GM12878 (cell line): Measurements from ENCODE around the gene FUT6. TPM values are rescaled to one million over a fixed set of nuclear protein-coding genes. Genes with fewer than 3 reads are reported as not detected.

ENCODE experiments used
- ATAC-seq: fragments of 200-7000 bp; cut with Tn5 transposase; 3 replicates; pipeline ENCODE4 v1.9.1; 2020; ENCODE audit warnings: mild to moderate bottlenecking, moderate library complexity
- BruUV-seq: library from RNA; stranded (reverse); fragments of 400-500 nt; replicated peaks from 2 replicates; lab custom pipeline; 2021; lab: Mats Ljungman, UMichigan
- CTCF ChIA-PET: fragments of 300-600 bp; sonication (Branson Sonifier 250); formaldehyde crosslinking; extraction: SDS; loops from one replicate; lab custom pipeline; 2021; ENCODE audit warnings: inconsistent platforms; lab: Yijun Ruan, JAX
- POLR2A ChIA-PET: fragments of 350-600 bp; formaldehyde crosslinking; extraction: SDS; loops from one replicate; lab custom pipeline; 2021; ENCODE audit warnings: inconsistent platforms; lab: Charles Lee
- RAD21 ChIA-PET: fragments of 300-600 bp; sonication (Branson Sonifier 250); formaldehyde crosslinking; loops from one replicate; lab custom pipeline; 2023; ENCODE audit warnings: antibody characterized with exemption; ENCODE audit not compliant: unreplicated experiment; lab: Charles Lee
- SMC1A ChIA-PET: fragments of 300-600 bp; sonication (Branson Sonifier 250); formaldehyde crosslinking; loops from one replicate; lab custom pipeline; 2023; ENCODE audit not compliant: unreplicated experiment, uncharacterized antibody; lab: Charles Lee
- DNase-seq: peaks from one replicate; pipeline ENCODE4 v3.0.0-alpha.2; 2011; ENCODE audit warnings: low read depth, low spot score
- FAIRE-seq: peaks from 3 replicates; lab custom pipeline; 2011; peaks lifted over from hg19 to GRCh38; lab: Jason Lieb, UNC
- H2AFZ ChIP-seq: 2 replicates; pipeline ENCODE4 v1.6.0; 2011; ENCODE audit warnings: low read depth, low read length, control low read depth; ENCODE audit not compliant: control insufficient read depth
- H3K27ac ChIP-seq: 2 replicates; pipeline ENCODE4 v1.5.1; 2011; ENCODE audit warnings: control low read depth; ENCODE audit not compliant: control insufficient read depth, insufficient read depth
- H3K27me3 ChIP-seq, 2 experiments: replicated peaks in 1 of 2; 2 replicates each; pipeline versions ENCODE4 v1.6.0 to v1.6.1; 2011; ENCODE audit warnings: low read length in 1 of 2; ENCODE audit not compliant: control insufficient read depth in 2 of 2, insufficient read depth in 2 of 2
- H3K36me3 ChIP-seq, 2 experiments: 2 replicates each; pipeline ENCODE4 v1.5.1; 2011; ENCODE audit warnings: low read length in 1 of 2; ENCODE audit not compliant: control insufficient read depth in 2 of 2, insufficient read depth in 2 of 2
- H3K4me1 ChIP-seq: 2 replicates; pipeline ENCODE4 v1.6.1; 2011; ENCODE audit warnings: mild to moderate bottlenecking, low read length, moderate library complexity, mixed read lengths; ENCODE audit not compliant: control insufficient read depth, insufficient read depth
- H3K4me2 ChIP-seq: 2 replicates; pipeline ENCODE4 v1.6.0; 2011; ENCODE audit warnings: control low read depth; ENCODE audit not compliant: control insufficient read depth, insufficient read depth
- H3K4me3 ChIP-seq: fragments of 200-600 bp; sonication (generic); 2 replicates; pipeline ENCODE4 v1.5.1; 2016
- H3K79me2 ChIP-seq: 2 replicates; pipeline ENCODE4 v1.6.0; 2011; ENCODE audit warnings: low read length; ENCODE audit not compliant: control insufficient read depth, insufficient read depth
- H3K9ac ChIP-seq: 2 replicates; pipeline ENCODE4 v1.8.0; 2011; ENCODE audit warnings: low read length, control low read depth, mixed read lengths; ENCODE audit not compliant: control insufficient read depth, insufficient read depth
- H3K9me3 ChIP-seq: replicated peaks from 3 replicates; pipeline ENCODE4 v1.5.1; 2011; ENCODE audit warnings: mild to moderate bottlenecking, low read length; ENCODE audit not compliant: control insufficient read depth, insufficient read depth
- H4K20me1 ChIP-seq: 2 replicates; pipeline ENCODE4 v1.6.0; 2011; ENCODE audit not compliant: control insufficient read depth, insufficient read depth
- BHLHE40 ChIP-seq, 2 experiments: fragments of 450-650 bp in 1 of 2; IDR thresholded peaks; 2 replicates each; pipeline ENCODE4 v1.6.1; 2011 to 2017; ENCODE audit warnings: low read depth in 2 of 2, borderline replicate concordance in 1 of 2, improper control_type of control experiment in 1 of 2, low read length in 1 of 2, mild to moderate bottlenecking in 1 of 2
- BRCA1 ChIP-seq: IDR thresholded peaks from 2 replicates; pipeline ENCODE4 v1.6.1; 2011; ENCODE audit warnings: low read depth, low read length, improper control_type of control experiment
- CBX5 ChIP-seq: sonication (generic); IDR thresholded peaks from 2 replicates; pipeline ENCODE4 v1.6.1; 2016; ENCODE audit warnings: low read depth, moderate library complexity, mild to moderate bottlenecking, inconsistent platforms
- CREB1 ChIP-seq: IDR thresholded peaks from 2 replicates; pipeline ENCODE4 v1.6.1; 2012; ENCODE audit warnings: low read depth, mild to moderate bottlenecking, inconsistent platforms
- EZH2 ChIP-seq: IDR thresholded peaks from 2 replicates; pipeline ENCODE4 v1.6.1; 2012; ENCODE audit warnings: low read depth, mild to moderate bottlenecking, control low read depth, inconsistent platforms, low read length, borderline replicate concordance; ENCODE audit not compliant: control insufficient read depth
- JUND ChIP-seq: IDR thresholded peaks from 2 replicates; pipeline ENCODE4 v1.6.1; 2012; ENCODE audit warnings: low read depth, mild to moderate bottlenecking, low read length, improper control_type of control experiment, moderate library complexity
- MEF2B ChIP-seq: fragments of 450-650 bp; IDR thresholded peaks from 2 replicates; pipeline ENCODE4 v1.6.1; 2018; ENCODE audit warnings: mild to moderate bottlenecking, moderate library complexity; ENCODE audit not compliant: partially characterized antibody, poor library complexity, severe bottlenecking
- POLR2AphosphoS5 ChIP-seq: IDR thresholded peaks from 2 replicates; pipeline ENCODE4 v1.6.1; 2011; ENCODE audit warnings: mild to moderate bottlenecking, low read length, inconsistent platforms
- SIX5 ChIP-seq: IDR thresholded peaks from 2 replicates; pipeline ENCODE4 v1.6.1; 2011; ENCODE audit warnings: mild to moderate bottlenecking, low read depth, low read length, moderate library complexity; ENCODE audit not compliant: severe bottlenecking
- SMC3 ChIP-seq: IDR thresholded peaks from 2 replicates; pipeline ENCODE4 v1.6.1; 2011; ENCODE audit warnings: low read length, improper control_type of control experiment, borderline replicate concordance
- SUPT20H ChIP-seq: IDR thresholded peaks from 2 replicates; pipeline ENCODE4 v1.6.1; 2011; ENCODE audit warnings: low read depth, mild to moderate bottlenecking, low read length, moderate library complexity, borderline replicate concordance; ENCODE audit not compliant: control insufficient read depth
- WGBS: methylation state at CpG from one replicate; pipeline ENCODE4 v1.1.6; 2016; ENCODE audit warnings: low lambda C conversion rate; ENCODE audit not compliant: insufficient replicate concordance, insufficient coverage; ENCODE audit errors: missing lambda C conversion rate; 5-methylcytosine and 5-hydroxymethylcytosine counted together
- in situ Hi-C: fragments of 300-500 bp; cut with MboI; formaldehyde crosslinking; loops from 9 replicates; pipeline ENCODE4 v1.14.3; 2018; ENCODE audit warnings: mixed read lengths
- intact Hi-C: fragments of 100-400 bp; cut with micrococcal nuclease; formaldehyde crosslinking; loops from one replicate; pipeline ENCODE4 v1.14.2; 2022; ENCODE audit not compliant: unreplicated experiment
- polyA plus RNA-seq, 11 experiments: library from polyadenylated mRNA; depleted of rRNA in 4 of 11; unstranded in 6 of 11; stranded (reverse) in 5 of 11; fragments of >200 nt; fragmentation: Nextera tagmentation in 4 of 11; fragmentation: Illumina TruSeq in 1 of 11; extraction: Ambion mirVana in 4 of 11; extraction: Trizol in 1 of 11; gene quantifications; 1 replicate in 1 of 11; 2 replicates in 10 of 11; pipeline versions ENCODE4 v1.2.1 to v1.2.3, GENCODE V29; 2011 to 2016; ENCODE audit warnings: inconsistent platforms in 2 of 11, missing spikeins in 2 of 11, low read depth in 1 of 11
- total RNA-seq, 4 experiments: library from RNA; depleted of rRNA in 3 of 4; stranded (reverse); fragments of >200 nt in 3 of 4; fragmentation: Illumina TruSeq in 1 of 4; extraction: Trizol in 1 of 4; gene quantifications; 2 replicates each; pipeline versions ENCODE4 v1.2.1 to v1.2.3, GENCODE V29; 2013 to 2021

Gene FUT6
- total and polyA plus RNA-seq, 10 of the 15 experiments (the other 5 are each of a cell fraction or from before 2014, with no cell fraction given), result not detected

- no peaks in the 10 kb centered on the region for H3K9me3 ChIP-seq
- ChIA-PET CTCF (no interaction called here), RAD21 (no interaction called here), POLR2A (no interaction called here), SMC1A (no interaction called here)
- intact Hi-C loops, result no loop called here
- H3K27ac ChIP-seq, result no peak overlapping the region
- no peaks in the 10 kb centered on the region for H4K20me1 ChIP-seq
- H3K4me2 ChIP-seq, result no peak overlapping the region
- H3K4me1 ChIP-seq, result no peaks in the 10 kb centered on the region
- DNase-seq (no peak), ATAC-seq (no peak), FAIRE-seq (no peak)
- H3K27me3 ChIP-seq, result no peaks in the 10 kb centered on the region
- H3K4me3 ChIP-seq, result no peak overlapping the region
- no peaks in the 10 kb centered on the region for H3K36me3 ChIP-seq
- no peak overlapping the region for H3K9ac ChIP-seq
- WGBS, result 24% methylated on average over 9 of the region's 9 CpGs
- in situ Hi-C loops, result no loop called here
- no peaks in the 10 kb centered on the region for H3K79me2 ChIP-seq
- BruUV-seq, result no TSS peak
- no peak overlapping the region for H2AFZ ChIP-seq
- TF ChIP-seq JUND (no peak), POLR2AphosphoS5 (no peak), BRCA1 (no peak), SUPT20H (no peak), CBX5 (no peak), BHLHE40 (IDR thresholded peaks at IDR 0.05; ENCODE audit: borderline replicate concordance in 1 of 2, low read depth in 2 of 2, low read length in 1 of 2) (no peak), MEF2B (no peak), CREB1 (no peak), EZH2 (no peak), SMC3 (no peak), SIX5 (no peak)
Observed at GRCh38 chr19:5877882-5878281, 38.4 kb upstream of the FUT6 start.
